Liver (tissue), 9 donors: Measurements from ENCODE around the gene F8. TPM values are rescaled to one million over a fixed set of nuclear protein-coding genes. Genes with fewer than 3 reads are reported as not detected.
"Not testable (repeated sequence)": the region's sequence is repeated elsewhere in the genome, so short reads cannot be mapped to it uniquely, and the experiment has no call there.

ENCODE experiments used
- DNase-seq: peaks from one replicate; pipeline ENCODE4 v3.0.0-alpha.2; 2017; ENCODE audit warnings: low spot score
- H3K27ac ChIP-seq, 2 donors: one replicate each; pipeline ENCODE4 v1.7.0; 2013; ENCODE audit warnings: inconsistent platforms in 2 of 2, low read length in 2 of 2, control low read depth in 1 of 2, low read depth in 1 of 2, mild to moderate bottlenecking in 1 of 2
- H3K27me3 ChIP-seq, 4 donors: one replicate each; pipeline versions ENCODE4 v1.6.1 to v1.7.0; 2013; ENCODE audit warnings: low read length in 3 of 4, inconsistent platforms in 1 of 4, mild to moderate bottlenecking in 1 of 4, moderate library complexity in 1 of 4; ENCODE audit not compliant: control insufficient read depth in 4 of 4, insufficient read depth in 4 of 4
- H3K36me3 ChIP-seq, 4 donors: one replicate each; pipeline versions ENCODE4 v1.6.1 to v1.7.0; 2013; ENCODE audit warnings: low read length in 3 of 4, mild to moderate bottlenecking in 3 of 4, low read depth in 1 of 4, moderate library complexity in 1 of 4; ENCODE audit not compliant: control insufficient read depth in 4 of 4, insufficient read depth in 3 of 4
- H3K4me1 ChIP-seq, 4 donors: one replicate each; pipeline versions ENCODE4 v1.6.1 to v1.7.0; 2013; ENCODE audit warnings: low read length in 3 of 4, mild to moderate bottlenecking in 3 of 4, moderate library complexity in 1 of 4; ENCODE audit not compliant: control insufficient read depth in 4 of 4, insufficient read depth in 4 of 4
- H3K4me3 ChIP-seq, 3 donors: one replicate each; pipeline versions ENCODE4 v1.6.1 to v1.7.0; 2013; ENCODE audit warnings: low read length in 3 of 3, control low read depth in 1 of 3, low read depth in 1 of 3, mild to moderate bottlenecking in 1 of 3
- H3K9ac ChIP-seq, 2 donors: one replicate each; pipeline ENCODE4 v1.7.0; 2013; ENCODE audit warnings: low read length in 2 of 2, mild to moderate bottlenecking in 2 of 2, moderate library complexity in 2 of 2, control low read depth in 1 of 2, low read depth in 1 of 2
- H3K9me3 ChIP-seq, 4 donors: one replicate each; pipeline versions ENCODE4 v1.6.1 to v1.7.0; 2013; ENCODE audit warnings: low read length in 3 of 4; ENCODE audit not compliant: control insufficient read depth in 4 of 4
- EGR1 ChIP-seq, 2 donors: IDR thresholded peaks; 2 replicates each; pipeline ENCODE4 v1.6.1; 2016 to 2018; ENCODE audit warnings: antibody characterized with exemption in 2 of 2, low read depth in 2 of 2
- FOXA1 ChIP-seq: IDR thresholded peaks from 2 replicates; pipeline ENCODE4 v1.6.1; 2016; ENCODE audit warnings: antibody characterized with exemption
- GABPA ChIP-seq, 2 donors: IDR thresholded peaks in 1 of 2; conservative IDR thresholded peaks in 1 of 2; 2 replicates each; pipeline ENCODE4 v1.6.1; 2016; ENCODE audit warnings: antibody characterized with exemption in 2 of 2, mild to moderate bottlenecking in 1 of 2, moderate library complexity in 1 of 2
- HNF4A ChIP-seq, 2 donors: conservative IDR thresholded peaks; 2 replicates each; pipeline ENCODE4 v1.6.1; 2016; ENCODE audit warnings: antibody characterized with exemption in 2 of 2, mild to moderate bottlenecking in 2 of 2
- HNF4G ChIP-seq: IDR thresholded peaks from 2 replicates; pipeline ENCODE4 v1.6.1; 2016; ENCODE audit warnings: antibody characterized with exemption
- JUND ChIP-seq, 2 donors: IDR thresholded peaks; 2 replicates each; pipeline ENCODE4 v1.6.1; 2016; ENCODE audit warnings: antibody characterized with exemption in 2 of 2
- RAD21 ChIP-seq, 2 donors: IDR thresholded peaks; 2 replicates each; pipeline ENCODE4 v1.6.1; 2016; ENCODE audit warnings: antibody characterized with exemption in 2 of 2, mild to moderate bottlenecking in 2 of 2
- TAF1 ChIP-seq: conservative IDR thresholded peaks from 2 replicates; pipeline ENCODE4 v1.6.1; 2016; ENCODE audit warnings: antibody characterized with exemption, mild to moderate bottlenecking
- YY1 ChIP-seq: IDR thresholded peaks from 2 replicates; pipeline ENCODE4 v1.6.1; 2016; ENCODE audit warnings: antibody characterized with exemption, mild to moderate bottlenecking
- WGBS: extraction: QIAGEN DNeasy Blood & Tissue Kit; methylation state at CpG from one replicate; pipeline ENCODE4 v1.1.7; 2013; 5-methylcytosine and 5-hydroxymethylcytosine counted together
- polyA plus RNA-seq, 2 donors: library from polyadenylated mRNA; stranded (reverse) in 1 of 2; unstranded in 1 of 2; fragments of 200-250 nt in 1 of 2; fragments of >200 nt in 1 of 2; fragmentation: Nextera tagmentation in 1 of 2; extraction: Ambion mirVana in 1 of 2; gene quantifications; one replicate each; pipeline versions ENCODE4 v1.2.1 to v1.2.3, GENCODE V29; 2013 to 2015
- total RNA-seq, 2 donors: library from RNA; depleted of rRNA; stranded (reverse); fragments of >200 nt; gene quantifications; one replicate each; pipeline ENCODE4 v1.2.3, GENCODE V29; 2014
- TF ChIP-seq, protein P1 (sequence below): IDR thresholded peaks from 2 replicates; pipeline ENCODE4 v1.6.1; 2016; ENCODE audit warnings: antibody characterized with exemption
- TF ChIP-seq, protein P2 (sequence below): IDR thresholded peaks from 2 replicates; pipeline ENCODE4 v1.6.1; 2016; ENCODE audit warnings: antibody characterized with exemption
- TF ChIP-seq, protein P3 (sequence below): fragments of 150-350 bp; IDR thresholded peaks from 2 replicates; pipeline ENCODE4 v1.5.1; 2017; ENCODE audit warnings: improper control_type of control experiment, low read depth, low read length; ENCODE audit not compliant: missing input control
- donor health status: healthy.
- donor health status: healthy.
- donor health status: healthy.
- donor health status: healthy.
- donor health status: healthy.

The F8 gene
- total and polyA plus RNA-seq, 4 donors, result 8.0 to 22.3 (median 13.8) TPM

GRCh38 chrX:154818916-154819770 is 203.4 kb downstream of the F8 start:
- H3K4me1 ChIP-seq, result no peaks in the 10 kb centered on the region
- no peak overlapping the region for H3K4me3 ChIP-seq
- no peaks in the 10 kb centered on the region for H3K9me3 ChIP-seq
- no peak for DNase-seq
- H3K9ac ChIP-seq, result no peak overlapping the region
- no peak overlapping the region for H3K27ac ChIP-seq
- no peaks in the 10 kb centered on the region for H3K36me3 ChIP-seq
- TF ChIP-seq HNF4G, result no peak
- no peak for TF ChIP-seq YY1
- TF ChIP-seq TAF1, result no peak
- TF ChIP-seq GABPA (IDR thresholded peaks at IDR 0.05 in 1 of 2, conservative IDR thresholded peaks at IDR 0.05 in 1 of 2), result no peak
- TF ChIP-seq, protein P1, sequence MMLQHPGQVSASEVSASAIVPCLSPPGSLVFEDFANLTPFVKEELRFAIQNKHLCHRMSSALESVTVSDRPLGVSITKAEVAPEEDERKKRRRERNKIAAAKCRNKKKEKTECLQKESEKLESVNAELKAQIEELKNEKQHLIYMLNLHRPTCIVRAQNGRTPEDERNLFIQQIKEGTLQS, result no peak
- TF ChIP-seq HNF4A (conservative IDR thresholded peaks at IDR 0.05), result no peak
- TF ChIP-seq JUND (IDR thresholded peaks at IDR 0.05), result no peak
- no peak for TF ChIP-seq RAD21 (IDR thresholded peaks at IDR 0.05)
- no peak for TF ChIP-seq EGR1 (IDR thresholded peaks at IDR 0.05; ENCODE audit: low read depth in 2 of 2)
- TF ChIP-seq, protein P2, sequence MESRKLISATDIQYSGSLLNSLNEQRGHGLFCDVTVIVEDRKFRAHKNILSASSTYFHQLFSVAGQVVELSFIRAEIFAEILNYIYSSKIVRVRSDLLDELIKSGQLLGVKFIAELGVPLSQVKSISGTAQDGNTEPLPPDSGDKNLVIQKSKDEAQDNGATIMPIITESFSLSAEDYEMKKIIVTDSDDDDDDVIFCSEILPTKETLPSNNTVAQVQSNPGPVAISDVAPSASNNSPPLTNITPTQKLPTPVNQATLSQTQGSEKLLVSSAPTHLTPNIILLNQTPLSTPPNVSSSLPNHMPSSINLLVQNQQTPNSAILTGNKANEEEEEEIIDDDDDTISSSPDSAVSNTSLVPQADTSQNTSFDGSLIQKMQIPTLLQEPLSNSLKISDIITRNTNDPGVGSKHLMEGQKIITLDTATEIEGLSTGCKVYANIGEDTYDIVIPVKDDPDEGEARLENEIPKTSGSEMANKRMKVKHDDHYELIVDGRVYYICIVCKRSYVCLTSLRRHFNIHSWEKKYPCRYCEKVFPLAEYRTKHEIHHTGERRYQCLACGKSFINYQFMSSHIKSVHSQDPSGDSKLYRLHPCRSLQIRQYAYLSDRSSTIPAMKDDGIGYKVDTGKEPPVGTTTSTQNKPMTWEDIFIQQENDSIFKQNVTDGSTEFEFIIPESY, result no peak
- TF ChIP-seq FOXA1, result no peak
- TF ChIP-seq, protein P3, sequence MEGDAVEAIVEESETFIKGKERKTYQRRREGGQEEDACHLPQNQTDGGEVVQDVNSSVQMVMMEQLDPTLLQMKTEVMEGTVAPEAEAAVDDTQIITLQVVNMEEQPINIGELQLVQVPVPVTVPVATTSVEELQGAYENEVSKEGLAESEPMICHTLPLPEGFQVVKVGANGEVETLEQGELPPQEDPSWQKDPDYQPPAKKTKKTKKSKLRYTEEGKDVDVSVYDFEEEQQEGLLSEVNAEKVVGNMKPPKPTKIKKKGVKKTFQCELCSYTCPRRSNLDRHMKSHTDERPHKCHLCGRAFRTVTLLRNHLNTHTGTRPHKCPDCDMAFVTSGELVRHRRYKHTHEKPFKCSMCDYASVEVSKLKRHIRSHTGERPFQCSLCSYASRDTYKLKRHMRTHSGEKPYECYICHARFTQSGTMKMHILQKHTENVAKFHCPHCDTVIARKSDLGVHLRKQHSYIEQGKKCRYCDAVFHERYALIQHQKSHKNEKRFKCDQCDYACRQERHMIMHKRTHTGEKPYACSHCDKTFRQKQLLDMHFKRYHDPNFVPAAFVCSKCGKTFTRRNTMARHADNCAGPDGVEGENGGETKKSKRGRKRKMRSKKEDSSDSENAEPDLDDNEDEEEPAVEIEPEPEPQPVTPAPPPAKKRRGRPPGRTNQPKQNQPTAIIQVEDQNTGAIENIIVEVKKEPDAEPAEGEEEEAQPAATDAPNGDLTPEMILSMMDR, result no peak
- WGBS, result 82% methylated on average over 11 of the region's 11 CpGs
- no peaks in the 10 kb centered on the region for H3K27me3 ChIP-seq

DNA sequence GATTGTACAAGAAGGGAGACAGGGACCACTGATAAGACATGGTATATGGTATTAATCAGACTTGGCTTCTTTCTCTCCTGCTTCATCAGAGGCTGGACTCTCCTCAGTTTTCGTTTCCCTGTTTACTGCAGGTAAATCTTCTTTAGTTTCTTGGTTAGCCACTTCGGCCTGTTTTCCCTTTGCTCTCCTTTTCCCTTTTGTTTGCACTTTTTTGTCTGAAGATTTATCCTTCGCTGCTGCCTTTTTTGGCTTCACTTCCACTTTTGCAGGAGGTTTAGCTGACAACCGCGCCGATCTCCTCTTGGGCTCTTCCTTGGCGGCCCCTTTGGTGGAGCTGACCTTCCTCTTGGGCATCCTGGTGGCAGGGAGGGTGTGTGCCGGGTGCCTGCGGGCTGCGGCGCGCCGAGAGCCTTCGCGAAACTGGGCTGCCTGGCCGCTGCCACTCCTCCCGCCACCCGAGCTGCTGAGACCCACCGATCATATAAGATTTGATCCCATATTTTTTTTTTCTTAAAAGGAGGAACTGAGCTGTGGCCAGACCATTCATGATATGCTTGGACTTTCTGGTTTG is 205.4 kb downstream of the F8 start:
- H3K9ac ChIP-seq, H3K36me3 ChIP-seq, DNase-seq, H3K4me3 ChIP-seq, H3K9me3 ChIP-seq, H3K27ac ChIP-seq, H3K27me3 ChIP-seq, H3K4me1 ChIP-seq: not testable (repeated sequence)
- WGBS, result 98% methylated on average over 19 of the region's 19 CpGs

DNA sequence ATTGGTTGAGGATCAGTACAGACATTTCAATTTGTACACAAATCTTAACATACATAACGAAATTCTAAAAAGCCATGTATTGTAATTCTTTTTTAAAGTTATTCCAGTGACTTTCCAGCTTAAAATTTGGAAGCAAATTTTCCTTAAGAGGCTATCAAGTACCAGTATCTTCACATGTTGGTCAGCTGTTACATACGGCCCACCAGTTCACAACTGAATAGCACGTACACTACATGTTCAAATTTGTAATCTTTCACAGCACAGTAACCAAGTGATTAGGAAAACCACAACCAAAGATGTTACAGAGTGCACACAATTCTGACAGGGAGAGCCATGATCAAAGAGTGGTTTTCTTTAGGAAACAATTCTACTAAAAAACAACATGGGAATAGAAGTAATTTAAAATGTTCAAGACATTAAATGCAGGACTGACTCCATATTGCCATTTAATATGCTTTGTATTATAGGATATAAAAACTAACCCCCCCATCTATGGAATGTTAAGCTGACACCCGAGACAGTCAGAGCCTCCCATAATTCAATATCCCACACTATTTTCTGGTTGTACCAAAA is 206.1 kb downstream of the F8 start:
- H3K27ac ChIP-seq, H3K27me3 ChIP-seq, DNase-seq, H3K4me3 ChIP-seq, H3K9me3 ChIP-seq, H3K9ac ChIP-seq, H3K36me3 ChIP-seq, H3K4me1 ChIP-seq: not testable (repeated sequence)
- WGBS, result 94% methylated on average over 4 of the region's 4 CpGs
